HEK293T (cell line): ENCODE measurements around the gene KCNQ1.

ENCODE experiments used
- CTCF ChIA-PET: fragments of 350-600 bp; formaldehyde crosslinking; extraction: SDS; loops from one replicate; lab custom pipeline; 2021; ENCODE audit warnings: antibody characterized with exemption, inconsistent platforms; lab: Yijun Ruan, JAX
- POLR2A ChIA-PET: fragments of 350-600 bp; formaldehyde crosslinking; extraction: SDS; loops from one replicate; lab custom pipeline; 2020; ENCODE audit warnings: antibody characterized with exemption, inconsistent platforms; lab: Yijun Ruan, JAX
- DNase-seq: peaks from one replicate; pipeline ENCODE4 v3.0.0; 2012; ENCODE audit warnings: mixed read lengths; ENCODE audit errors: extremely low spot score
- ARNT ChIP-seq: fragments of 450-650 bp; IDR thresholded peaks from 2 replicates; pipeline ENCODE4 v1.6.1; 2017; ENCODE audit warnings: mild to moderate bottlenecking
- BHLHE40 ChIP-seq: fragments of 450-650 bp; IDR thresholded peaks from 2 replicates; pipeline ENCODE4 v1.6.1; 2016; ENCODE audit warnings: mild to moderate bottlenecking, moderate library complexity, borderline replicate concordance
- CTBP1 ChIP-seq: fragments of 450-650 bp; IDR thresholded peaks from 2 replicates; pipeline ENCODE4 v1.6.1; 2016; ENCODE audit warnings: borderline replicate concordance
- ELF4 ChIP-seq: fragments of 450-650 bp; IDR thresholded peaks from 2 replicates; pipeline ENCODE4 v1.6.1; 2017; ENCODE audit warnings: antibody characterized with exemption
- FOXA1 ChIP-seq: fragments of 450-650 bp; IDR thresholded peaks from 2 replicates; pipeline ENCODE4 v1.6.1; 2016; ENCODE audit warnings: mild to moderate bottlenecking
- FOXK2 ChIP-seq: fragments of 450-650 bp; IDR thresholded peaks from 2 replicates; pipeline ENCODE4 v1.6.1; 2016; ENCODE audit warnings: mild to moderate bottlenecking
- FOXM1 ChIP-seq: fragments of 450-650 bp; IDR thresholded peaks from 2 replicates; pipeline ENCODE4 v1.6.1; 2017; ENCODE audit warnings: mild to moderate bottlenecking, borderline replicate concordance
- HDGF ChIP-seq: fragments of 450-650 bp; IDR thresholded peaks from 2 replicates; pipeline ENCODE4 v1.6.1; 2017; ENCODE audit warnings: antibody characterized with exemption, borderline replicate concordance
- L3MBTL2 ChIP-seq: fragments of 450-650 bp; conservative IDR thresholded peaks from 2 replicates; pipeline ENCODE4 v1.6.1; 2016; ENCODE audit warnings: mild to moderate bottlenecking
- LEF1 ChIP-seq: fragments of 450-650 bp; IDR thresholded peaks from 2 replicates; pipeline ENCODE4 v1.6.1; 2017; ENCODE audit warnings: mild to moderate bottlenecking, borderline replicate concordance
- NFRKB ChIP-seq: fragments of 450-650 bp; IDR thresholded peaks from 2 replicates; pipeline ENCODE4 v1.6.1; 2016; ENCODE audit warnings: mild to moderate bottlenecking, moderate library complexity
- PKNOX1 ChIP-seq: fragments of 450-650 bp; IDR thresholded peaks from 2 replicates; pipeline ENCODE4 v1.6.1; 2016
- SP1 ChIP-seq: fragments of 450-650 bp; IDR thresholded peaks from 2 replicates; pipeline ENCODE4 v1.6.1; 2017
- SUZ12 ChIP-seq: fragments of 450-650 bp; IDR thresholded peaks from 2 replicates; pipeline ENCODE4 v1.6.1; 2016; ENCODE audit warnings: mild to moderate bottlenecking
- TARDBP ChIP-seq: fragments of 450-650 bp; IDR thresholded peaks from 2 replicates; pipeline ENCODE4 v1.6.1; 2016
- ZNF384 ChIP-seq: fragments of 450-650 bp; IDR thresholded peaks from 2 replicates; pipeline ENCODE4 v1.6.1; 2016

The KCNQ1 gene

GRCh38 chr11:2586087-2586792 lies 141.4 kb downstream of the KCNQ1 start:
- ChIA-PET CTCF (no interaction called here), POLR2A (no interaction called here)
- DNase-seq = no peak
- TF ChIP-seq L3MBTL2 (peak; percentile 70), PKNOX1 (peak; percentile 88), BHLHE40 (no peak)

GRCh38 chr11:2586793-2587131 lies 142.0 kb downstream of the KCNQ1 start:
- TF ChIP-seq PKNOX1 = no peak
- TF ChIP-seq HDGF = no peak
- no peak for TF ChIP-seq BHLHE40
- ChIA-PET CTCF (no interaction called here), POLR2A (no interaction called here)
- DNase-seq = no peak

- ChIA-PET POLR2A (no interaction called here), CTCF (no interaction called here)
- no peak for DNase-seq
- TF ChIP-seq HDGF (no peak), L3MBTL2 (no peak), ARNT (no peak), PKNOX1 (no peak), SUZ12 (no peak), LEF1 (no peak), BHLHE40 (no peak), FOXK2 (no peak), ZNF384 (no peak), CTBP1 (no peak), FOXA1 (no peak), NFRKB (no peak), TARDBP (no peak), ELF4 (no peak), FOXM1 (no peak), SP1 (no peak)
These were observed 142.5 kb downstream of the KCNQ1 start for GRCh38 chr11:2587132-2587930.

- CTCF ChIA-PET = no interaction called here
- no peak for TF ChIP-seq LEF1
- TF ChIP-seq PKNOX1 = no peak
- no peak for TF ChIP-seq FOXK2
- no peak for TF ChIP-seq CTBP1
- TF ChIP-seq FOXM1 = no peak
- no peak for TF ChIP-seq ZNF384
- TF ChIP-seq FOXA1 = no peak
- TF ChIP-seq L3MBTL2 = no peak
- DNase-seq = no peak
- POLR2A ChIA-PET = no interaction called here
These were observed 143.4 kb downstream of the KCNQ1 start for GRCh38 chr11:2587976-2588748.

- DNase-seq = no peak
- ChIA-PET POLR2A (no interaction called here), CTCF (no interaction called here)
- no peak for TF ChIP-seq FOXK2
- no peak for TF ChIP-seq CTBP1
- no peak for TF ChIP-seq L3MBTL2
- no peak for TF ChIP-seq ELF4
- no peak for TF ChIP-seq NFRKB
- no peak for TF ChIP-seq FOXA1
- no peak for TF ChIP-seq LEF1
- no peak for TF ChIP-seq SP1
- TF ChIP-seq TARDBP = no peak
- no peak for TF ChIP-seq FOXM1
- no peak for TF ChIP-seq BHLHE40
- no peak for TF ChIP-seq ARNT
These were observed 144.2 kb downstream of the KCNQ1 start for GRCh38 chr11:2588809-2589537.
